Activated CD8-positive, alpha-beta memory T cell treated with anti-CD3 and anti-CD28 coated beads, Interleukin-2, amount 50 U/mL, for 24 hours (primary cell): ENCODE measurements around the gene TMEM43.

Source experiments
- DNase-seq: peaks from one replicate; pipeline ENCODE4 v3.0.0-alpha.2; 2020; ENCODE audit errors: extremely low read depth

The TMEM43 gene

DNA sequence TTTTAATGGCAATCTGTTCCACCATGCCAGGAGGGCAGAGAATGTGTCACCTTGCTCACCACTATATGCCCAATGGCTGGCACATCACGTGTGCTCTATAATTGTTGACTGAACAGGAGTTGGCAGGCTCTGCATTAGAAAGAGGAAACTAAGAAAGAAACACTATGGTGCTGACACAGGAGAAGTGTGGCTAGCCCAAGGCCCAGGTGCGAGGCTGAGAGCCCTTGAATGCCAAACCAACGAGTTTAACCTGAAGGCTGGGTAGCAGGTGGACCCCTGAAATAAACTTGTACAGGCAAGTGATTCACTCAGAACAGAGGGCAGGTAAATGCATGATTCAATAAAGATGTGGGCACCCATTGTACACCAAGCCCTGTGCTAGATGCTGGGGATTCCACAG lies 2.6 kb upstream of the TMEM43 start:
- no peak for DNase-seq

GRCh38 chr3:14123308-14124222 lies 1.3 kb upstream of the TMEM43 start:
- no peak for DNase-seq

GRCh38 chr3:14124223-14124614 lies 633 bp upstream of the TMEM43 start:
- peak; percentile 51 for DNase-seq

GRCh38 chr3:14125193-14126016 lies 553 bp downstream of the TMEM43 start:
- no peak for DNase-seq

DNA sequence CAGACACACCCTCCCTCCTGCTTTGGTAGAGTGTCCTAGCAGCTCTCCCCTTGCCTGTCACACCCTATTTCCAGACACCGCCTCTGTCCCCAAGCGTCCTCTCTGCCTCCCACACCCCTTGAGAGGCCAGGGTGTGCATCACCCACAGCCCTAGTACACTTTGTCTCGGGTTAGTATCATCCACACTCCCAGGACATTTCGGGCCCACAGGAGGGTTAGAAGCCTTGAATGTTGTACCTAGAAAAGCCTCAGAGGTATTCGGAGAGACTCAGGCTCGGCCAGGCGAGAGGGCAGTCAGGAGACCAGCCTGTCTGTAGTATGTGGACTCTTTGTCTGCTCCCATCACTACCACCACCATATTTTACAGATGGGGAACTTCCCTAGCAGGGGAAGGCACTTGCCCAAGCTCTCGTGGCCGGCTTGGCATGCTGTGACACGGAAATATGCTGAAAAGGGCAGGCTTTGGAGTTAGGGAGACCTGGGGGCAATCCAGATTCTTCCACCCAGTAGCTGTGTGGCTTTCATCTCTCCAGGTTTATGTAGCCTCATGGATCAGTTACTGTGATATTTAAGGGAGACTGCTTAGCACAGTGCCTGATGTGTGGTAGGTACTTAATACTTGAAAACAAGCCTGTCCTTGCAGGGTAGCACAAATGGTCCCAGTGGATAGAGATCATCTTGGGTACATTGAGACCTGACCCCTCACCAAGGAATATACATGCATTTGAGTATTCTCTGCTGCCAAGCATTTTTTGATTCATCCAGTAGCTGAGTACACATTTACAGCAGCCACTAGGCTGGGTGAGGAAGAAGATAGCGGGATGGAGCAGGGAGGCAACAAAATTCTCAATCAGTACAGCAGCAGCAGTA lies 1.4 kb downstream of the TMEM43 start:
- no peak for DNase-seq

DNA sequence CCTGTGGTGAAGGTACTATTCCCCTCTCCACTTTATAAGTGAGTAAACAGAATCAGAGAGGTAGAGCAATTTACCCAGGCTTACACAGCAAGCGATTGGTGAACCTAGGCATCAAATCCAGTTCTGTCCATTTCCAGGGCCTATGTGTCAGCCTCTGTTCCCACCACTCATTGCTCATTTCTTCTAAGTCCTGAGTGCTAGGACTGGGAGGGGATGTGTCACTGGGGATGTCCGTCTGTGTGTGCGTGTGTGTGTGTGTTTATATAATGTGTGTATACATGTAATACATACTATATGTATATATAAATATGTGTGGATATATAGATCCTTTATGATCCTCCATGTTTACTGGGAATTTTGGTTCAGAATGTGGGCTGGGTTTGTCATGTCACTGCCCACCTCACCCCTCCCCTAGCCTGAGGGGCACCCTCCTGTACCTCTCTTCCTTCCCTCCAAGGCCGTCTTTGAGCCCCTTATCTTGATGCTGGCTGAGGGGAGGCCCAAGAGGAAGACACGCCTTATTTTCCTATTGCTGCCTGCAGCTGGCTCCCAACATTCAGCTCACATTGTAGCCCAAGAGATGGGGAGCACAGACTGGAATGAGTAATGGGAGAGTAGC lies 2.1 kb downstream of the TMEM43 start:
- DNase-seq, result no peak

DNA sequence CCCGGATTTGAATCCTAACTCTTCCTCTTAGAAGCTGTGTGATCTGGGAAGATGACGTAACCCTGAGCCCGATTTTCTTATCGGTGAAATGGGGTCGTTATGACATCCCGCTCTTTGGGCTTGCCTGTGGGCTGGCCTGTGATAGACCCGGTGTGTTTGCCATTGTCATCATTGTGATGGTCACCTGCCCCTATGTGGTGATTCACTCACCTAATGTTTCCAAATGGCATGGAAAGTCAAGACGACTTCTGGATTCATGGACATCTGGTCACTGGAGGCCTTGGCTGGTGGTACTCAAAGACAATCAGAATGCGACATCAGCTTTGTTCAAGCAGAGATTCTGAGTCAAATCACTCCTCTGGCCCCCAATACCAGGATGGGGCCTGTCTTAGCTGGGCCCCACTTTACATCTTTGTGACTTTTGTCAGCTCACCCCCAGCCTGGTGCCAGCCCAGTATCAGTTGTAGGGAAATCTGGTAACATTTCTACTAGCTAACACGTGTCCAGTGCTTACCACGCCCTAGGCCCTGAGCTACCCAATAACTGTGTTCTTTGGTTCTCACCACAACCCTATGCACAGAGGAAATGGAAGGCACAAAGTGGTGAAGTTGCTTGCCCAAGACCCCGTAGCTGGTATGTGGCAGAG lies 2.8 kb downstream of the TMEM43 start:
- DNase-seq, result no peak

- no peak for DNase-seq
Observed at GRCh38 chr3:14128724-14129123, 3.9 kb downstream of the TMEM43 start.

DNA sequence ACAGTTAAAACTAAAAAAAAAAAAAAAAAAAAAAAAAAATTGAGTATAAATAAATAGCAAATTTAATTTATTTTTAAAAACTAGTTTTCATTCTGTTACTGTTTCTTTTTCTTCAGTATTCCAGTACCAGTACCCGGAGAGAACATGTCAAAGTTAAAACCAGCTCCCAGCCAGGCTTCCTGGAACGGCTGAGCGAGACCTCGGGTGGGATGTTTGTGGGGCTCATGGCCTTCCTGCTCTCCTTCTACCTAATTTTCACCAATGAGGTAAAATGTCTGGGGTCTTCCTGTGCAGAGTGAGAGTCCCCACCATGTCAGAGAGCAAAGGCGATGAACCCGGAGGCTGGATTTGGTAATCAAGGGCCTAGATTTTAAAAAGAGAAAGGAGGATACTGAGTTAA lies 4.4 kb downstream of the TMEM43 start:
- no peak for DNase-seq

DNA sequence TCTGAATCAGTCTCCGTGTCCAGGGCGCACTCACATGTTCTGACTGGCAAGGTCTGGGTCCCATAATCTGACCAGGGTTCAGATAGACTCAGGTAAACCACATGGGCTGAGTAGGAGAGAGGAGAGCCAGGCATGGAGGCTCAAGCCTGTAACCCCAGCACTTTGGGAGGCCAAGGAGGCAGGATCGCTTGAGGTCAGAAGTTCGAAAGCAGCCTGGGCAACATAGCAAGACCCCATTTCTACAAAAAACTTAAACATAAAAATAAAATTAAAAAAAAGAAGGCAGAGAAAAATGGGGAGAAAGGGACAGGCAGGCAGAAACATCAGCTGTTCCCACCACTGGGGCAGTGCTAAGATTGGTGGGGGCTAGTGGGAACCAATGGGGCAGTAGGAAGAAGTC lies 5.4 kb downstream of the TMEM43 start:
- DNase-seq, result no peak

DNA sequence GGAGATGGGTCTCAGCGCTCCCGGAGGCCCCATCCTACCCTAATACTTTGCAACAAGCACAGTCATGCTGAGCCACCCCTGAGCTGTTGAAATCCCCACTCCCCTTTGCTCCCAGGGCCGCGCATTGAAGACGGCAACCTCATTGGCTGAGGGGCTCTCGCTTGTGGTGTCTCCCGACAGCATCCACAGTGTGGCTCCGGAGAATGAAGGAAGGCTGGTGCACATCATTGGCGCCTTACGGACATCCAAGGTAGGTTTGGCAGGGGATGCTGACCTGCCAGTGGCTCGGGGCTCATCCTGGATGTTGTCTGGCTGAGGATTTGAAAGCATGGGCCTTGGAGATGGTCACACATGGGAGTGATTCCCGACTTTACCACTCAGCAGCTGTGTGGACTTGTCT lies 5.9 kb downstream of the TMEM43 start:
- no peak for DNase-seq

DNA sequence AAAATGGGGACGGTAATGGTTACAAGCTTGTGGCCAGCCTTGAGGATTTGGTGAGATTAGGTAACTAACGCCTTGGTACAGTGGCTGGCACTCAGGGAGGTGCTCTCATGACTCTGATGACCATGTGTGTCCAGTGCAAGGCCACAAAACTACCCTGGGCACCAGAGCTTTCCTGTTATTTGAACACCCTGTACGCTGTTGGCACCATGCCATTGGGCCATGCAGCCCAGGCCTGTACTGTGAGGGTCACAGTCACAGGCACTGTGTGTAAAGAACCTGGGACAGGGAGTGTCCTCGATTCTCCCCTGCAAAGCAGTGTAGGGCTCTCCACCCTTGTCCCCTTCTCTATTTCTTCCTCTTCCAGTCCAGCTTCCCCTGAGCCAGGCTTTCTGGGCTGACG lies 6.3 kb downstream of the TMEM43 start:
- DNase-seq, result no peak

DNA sequence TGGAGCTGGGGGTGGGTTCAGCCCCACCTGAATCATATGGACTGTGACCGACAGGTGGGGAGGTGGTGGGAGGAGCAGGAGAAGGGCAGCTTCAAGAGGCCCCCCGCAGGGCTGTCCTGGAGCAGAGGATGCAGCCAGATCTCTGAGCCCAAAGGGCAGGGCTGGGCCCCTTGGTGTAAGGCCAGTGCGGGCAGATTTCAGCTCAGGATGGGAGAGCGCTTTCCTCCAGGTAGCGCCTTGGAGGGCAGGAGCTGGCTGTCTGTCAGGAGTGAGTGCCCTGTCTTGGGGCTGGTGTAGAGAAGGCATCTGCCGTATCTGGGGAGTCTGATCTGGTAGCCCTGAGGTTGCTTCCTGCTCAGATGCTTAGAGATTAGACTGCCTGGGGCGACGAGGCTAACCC lies 7.3 kb downstream of the TMEM43 start:
- DNase-seq, result no peak

DNA sequence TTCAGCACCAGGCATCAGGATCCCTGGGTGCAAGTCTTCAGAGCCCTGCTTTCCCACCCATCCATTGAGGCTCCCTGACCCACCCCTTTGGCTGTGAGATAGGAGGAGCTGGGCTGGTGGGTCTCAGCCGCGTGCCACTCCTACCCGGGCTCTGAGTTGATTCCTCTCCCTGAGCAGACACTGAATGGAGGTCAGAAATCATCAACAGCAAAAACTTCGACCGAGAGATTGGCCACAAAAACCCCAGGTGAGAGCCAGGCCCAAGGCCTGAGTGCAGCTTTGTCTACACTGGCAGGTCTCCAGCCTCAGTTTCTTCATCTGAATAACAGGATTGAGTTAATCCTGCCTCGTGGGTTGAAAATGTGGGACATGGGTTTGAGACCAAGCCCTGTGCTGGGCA lies 7.8 kb downstream of the TMEM43 start:
- DNase-seq, result no peak

DNA sequence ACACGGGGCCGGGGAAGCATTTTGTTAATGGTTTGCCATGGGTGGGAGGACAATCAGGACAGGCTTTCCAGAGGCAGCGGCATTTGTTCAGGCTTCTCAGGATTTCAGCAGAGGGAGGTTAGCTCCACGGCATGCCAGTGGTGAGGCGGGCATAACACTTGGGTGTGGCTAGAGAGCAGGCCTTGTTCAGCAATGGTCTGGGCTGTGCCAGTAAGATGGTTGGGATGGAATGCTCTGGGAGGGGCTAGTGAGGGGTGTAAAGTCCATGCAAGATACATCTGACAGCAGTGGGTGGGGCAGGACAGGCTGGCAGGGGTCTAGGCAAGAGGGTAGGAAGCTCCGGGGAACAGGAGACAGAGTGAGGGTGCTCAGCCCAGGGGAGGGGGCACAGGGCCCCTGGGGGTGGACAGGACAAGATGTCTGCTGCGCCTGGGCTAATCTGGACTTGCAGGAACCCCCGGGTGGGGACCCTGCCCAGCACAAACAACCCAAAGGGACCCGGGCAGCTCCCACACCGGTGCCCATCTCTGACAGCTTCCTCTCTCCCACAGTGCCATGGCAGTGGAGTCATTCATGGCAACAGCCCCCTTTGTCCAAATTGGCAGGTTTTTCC lies 8.4 kb downstream of the TMEM43 start:
- DNase-seq, result no peak

GRCh38 chr3:14133876-14134275 lies 9.0 kb downstream of the TMEM43 start:
- DNase-seq, result no peak

DNA sequence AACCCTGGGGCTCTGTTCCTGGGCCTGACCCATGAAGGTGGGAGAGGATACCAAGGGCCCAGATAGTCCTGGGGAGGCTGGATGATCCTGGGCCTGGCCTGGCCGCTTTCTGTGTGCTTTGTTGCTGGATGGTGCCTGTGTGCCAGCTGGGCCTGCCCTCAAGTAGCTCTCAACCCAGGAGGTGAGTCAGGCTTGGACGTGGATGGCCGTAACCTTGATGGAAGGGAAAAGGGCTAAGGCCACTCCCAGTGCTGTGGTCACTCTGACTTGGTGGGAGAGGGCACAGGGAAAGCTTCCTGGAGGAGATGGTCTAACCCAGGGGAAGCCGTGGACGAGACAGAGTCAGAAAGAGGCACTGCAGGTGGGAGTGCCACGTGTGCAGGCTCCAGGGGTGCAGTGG lies 9.4 kb downstream of the TMEM43 start:
- DNase-seq, result no peak

DNA sequence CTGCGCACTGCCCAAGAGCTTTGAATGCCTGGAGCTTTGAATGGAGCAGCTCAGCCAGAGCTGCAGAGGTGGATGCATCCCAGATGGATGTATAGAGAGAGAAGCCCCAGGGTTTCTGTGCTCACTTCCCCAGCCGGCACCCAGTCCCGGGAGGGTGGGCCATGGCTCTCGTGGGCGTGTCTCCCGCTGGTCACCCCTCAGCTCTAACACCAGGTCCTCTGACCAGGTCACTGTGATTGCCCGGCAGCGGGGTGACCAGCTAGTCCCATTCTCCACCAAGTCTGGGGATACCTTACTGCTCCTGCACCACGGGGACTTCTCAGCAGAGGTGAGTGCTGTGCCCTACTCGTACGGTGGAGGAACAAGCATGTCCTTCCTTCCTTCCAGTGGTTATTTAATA lies 10.7 kb downstream of the TMEM43 start:
- DNase-seq, result no peak

DNA sequence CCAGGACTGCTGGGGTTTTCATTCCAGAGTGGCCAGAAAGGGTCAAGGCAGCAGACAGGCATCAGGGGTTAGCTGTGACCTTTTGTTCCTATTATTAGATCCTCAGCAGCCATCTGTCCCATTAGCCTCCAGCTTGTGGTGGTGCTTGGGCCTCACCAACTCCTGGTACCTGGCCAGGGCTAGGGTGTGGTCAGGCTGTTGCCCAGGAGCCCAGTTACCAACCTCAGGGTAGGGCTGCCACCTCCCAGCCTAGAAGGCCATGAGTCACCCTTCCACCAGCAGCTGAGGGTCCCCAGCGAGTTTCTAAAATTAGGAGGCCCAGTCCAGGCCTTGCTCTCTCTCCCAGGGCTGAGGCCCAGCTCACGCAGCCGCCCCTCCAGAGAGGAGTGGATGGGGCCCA lies 12.2 kb downstream of the TMEM43 start:
- no peak for DNase-seq

DNA sequence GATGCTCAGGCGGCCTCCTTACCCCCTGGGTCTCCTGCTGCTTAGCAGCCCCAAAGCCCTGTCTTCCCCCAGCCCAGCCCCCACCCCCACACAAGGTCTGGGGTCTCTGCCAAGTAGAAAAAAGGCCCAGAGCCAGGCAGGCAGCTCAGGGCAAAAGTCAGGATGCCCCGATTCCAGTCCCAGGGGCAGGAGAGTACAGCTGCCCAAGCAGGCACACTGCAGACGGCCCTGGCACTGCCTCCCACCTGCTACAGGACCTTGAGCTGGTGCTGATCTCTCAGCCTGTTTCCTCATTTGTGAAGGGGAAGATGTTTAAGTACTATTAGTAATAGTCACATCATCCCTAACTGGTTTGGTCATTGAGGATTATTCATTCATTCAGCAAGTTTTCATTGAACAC lies 12.6 kb downstream of the TMEM43 start:
- DNase-seq, result no peak
